Heart right ventricle (tissue), 16 donors: ENCODE results near the gene MBD3L2. TPM values are rescaled to one million over a fixed set of nuclear protein-coding genes. Genes with fewer than 3 reads are reported as not detected.

Experiments used
- ATAC-seq, 8 donors: fragments of 200-7000 bp; cut with Tn5 transposase; one replicate each; pipeline ENCODE4 v1.9.1; 2020; ENCODE audit warnings: mild to moderate bottlenecking in 8 of 8, moderate library complexity in 8 of 8, moderate number of reproducible peaks in 1 of 8
- DNase-seq, 2 donors: peaks; one replicate each; pipeline ENCODE4 v3.0.0-alpha.2; 2020
- H3K27ac ChIP-seq, 10 donors: fragments of 200-600 bp; sonication (generic) in 2 of 10; one replicate each; pipeline versions ENCODE4 v1.5.0 to v1.8.0; 2020 to 2022; ENCODE audit warnings: mild to moderate bottlenecking in 3 of 10
- H3K27me3 ChIP-seq, 7 donors: fragments of 200-600 bp; one replicate each; pipeline ENCODE4 v1.8.0; 2021 to 2022; ENCODE audit warnings: mild to moderate bottlenecking in 2 of 7
- H3K36me3 ChIP-seq, 9 donors: fragments of 200-600 bp; sonication (generic) in 1 of 9; one replicate each; pipeline versions ENCODE4 v1.5.0 to v1.8.0; 2020 to 2022; ENCODE audit warnings: mild to moderate bottlenecking in 2 of 9
- H3K4me1 ChIP-seq, 9 donors: fragments of 200-600 bp; sonication (generic) in 1 of 9; one replicate each; pipeline versions ENCODE4 v1.5.0 to v1.8.0; 2020 to 2022; ENCODE audit warnings: mild to moderate bottlenecking in 4 of 9
- H3K4me3 ChIP-seq, 10 donors: fragments of 200-600 bp; sonication (generic) in 2 of 10; one replicate each; pipeline versions ENCODE4 v1.5.0 to v1.8.0; 2020 to 2022; ENCODE audit warnings: mild to moderate bottlenecking in 7 of 10, moderate library complexity in 2 of 10
- H3K9me3 ChIP-seq, 11 donors: fragments of 200-600 bp in 10 of 11; sonication (generic) in 2 of 11; one replicate each; pipeline versions ENCODE4 v1.5.0 to v1.8.0; 2013 to 2022; ENCODE audit warnings: mild to moderate bottlenecking in 2 of 11, control low read depth in 1 of 11, moderate library complexity in 1 of 11
- CTCF ChIP-seq, 9 donors: fragments of 200-600 bp; sonication (generic) in 2 of 9; IDR thresholded peaks; one replicate each; pipeline versions ENCODE4 v1.5.0 to v1.8.0; 2021 to 2022; ENCODE audit warnings: antibody characterized with exemption in 9 of 9, mild to moderate bottlenecking in 5 of 9, moderate library complexity in 1 of 9
- WGBS, 2 donors: extraction: QIAGEN DNeasy Blood & Tissue Kit; methylation state at CpG; one replicate each; pipeline ENCODE4 v1.1.7; 2013; ENCODE audit warnings: inconsistent platforms in 1 of 2; 5-methylcytosine and 5-hydroxymethylcytosine counted together
- intact Hi-C, 10 donors: fragments of 100-400 bp; cut with DNase I; formaldehyde crosslinking; loops; one replicate each; pipeline versions ENCODE4 v1.11.1 to v1.14.2; 2022
- polyA plus RNA-seq, 2 donors: library from polyadenylated mRNA; stranded (reverse); fragments of 200-250 nt; gene quantifications; one replicate each; pipeline ENCODE4 v1.2.3, GENCODE V29; 2013
- total RNA-seq, 10 donors: library from RNA; stranded (reverse); fragmentation: NEBNext Ultra II Directional in 3 of 10; extraction: Animal tissue kit (Norgen Biotek cat#: 25700) in 3 of 10; gene quantifications; one replicate each; pipeline versions ENCODE4 v1.2.1 to v1.2.4, GENCODE V29; 2021 to 2023
- donor health status: Arrhythmogenic right ventricular cardiomyopathy.
- donor health status: ischemic (EF 13 %, LVEDD 7.1; RV severe dilation, severe dysfunction).
- donor health status: healthy with polysubstance abuse.
- donor health status: DM: no; HTN: yes; CAD: no.
- donor health status: DM: no; HTN: no; CAD: no.
- donor health status: ischemic (EF 25% LVEDD 6.9; RV normal size, moderate dysfunction).
- donor health status: ischemic (EF 25% LVEDD 5.7; RV mildly dilated, moderate dysfunction).
- donor health status: healthy.
- donor health status: DM: yes; HTN: yes; CAD: no.
- donor health status: Ischemic cardiomyopathy.
- donor health status: ischemic (EF 35%, LVEDD 5.7; RV mildly dilated, moderate dysfunction).
- donor health status: nonischemic (EF 11% LVEDD 7.7; RV severe dilation, severe dysfunction).
- donor health status: DM: yes; HTN: yes; CAD: no.
- donor health status: PGD.
- donor health status: ischemic (EF 29% LVEDD 5.4; RV normal size, mild dysfunction).
- donor health status: nonischemic (EF 23%, LVEDD 6.1; RV moderate dilation, normal function).

Gene MBD3L2
- total and polyA plus RNA-seq, 12 donors = not detected

- peaks cover 15 to 72% (median 66%) of the 10 kb centered on the region in 9 donors for H3K36me3 ChIP-seq
- TF ChIP-seq CTCF (IDR thresholded peaks at IDR 0.05) = no peak
- ATAC-seq = no peak
Observed at GRCh38 chr19:7072541-7072940, 23.4 kb downstream of the MBD3L2 start.

GRCh38 chr19:7074705-7075282 is 25.7 kb downstream of the MBD3L2 start:
- ATAC-seq = no peak
- peaks cover 0 to 15% (median 9%) of the 10 kb centered on the region in 9 donors for H3K4me1 ChIP-seq
- no peak overlapping the region for H3K27ac ChIP-seq
- no peak for TF ChIP-seq CTCF (IDR thresholded peaks at IDR 0.05)
- no peak for DNase-seq
- no peak overlapping the region for H3K4me3 ChIP-seq
- 98% methylated on average over 28 to 29 of the region's 29 CpGs for WGBS, 2 donors
- H3K36me3 ChIP-seq = peaks cover 27 to 94% (median 88%) of the 10 kb centered on the region in 9 donors
- intact Hi-C loops = no loop called here
- H3K9me3 ChIP-seq = peaks cover 2 to 51% (median 36%) of the 10 kb centered on the region in 11 donors
- no peaks in the 10 kb centered on the region for H3K27me3 ChIP-seq

More at GRCh38 chr19:7072541-7072940, 23.4 kb downstream of the MBD3L2 start:
- DNase-seq = no peak
- peaks cover 0 to 28% (median 14%) of the 10 kb centered on the region in 11 donors for H3K9me3 ChIP-seq
- H3K27ac ChIP-seq = no peak overlapping the region
- H3K27me3 ChIP-seq = no peaks in the 10 kb centered on the region
- WGBS, 2 donors = 94 to 96% methylated on average over 6 of the region's 6 CpGs
- H3K4me3 ChIP-seq = no peak overlapping the region
- intact Hi-C loops = no loop called here
- peaks cover 0 to 15% (median 10%) of the 10 kb centered on the region in 9 donors for H3K4me1 ChIP-seq

GRCh38 chr19:7076151-7076550 is 27.0 kb downstream of the MBD3L2 start:
- WGBS, 2 donors = 97% methylated on average over 6 of the region's 6 CpGs
- Histone ChIP-seq H3K36me3 (peaks cover 27 to 100% (median 95%) of the 10 kb centered on the region in 9 donors), H3K27me3 (no peaks in the 10 kb centered on the region), H3K27ac (no peak overlapping the region), H3K4me3 (no peak overlapping the region), H3K9me3 (peaks cover 7 to 64% (median 48%) of the 10 kb centered on the region in 11 donors), H3K4me1 (peaks cover 0 to 2% (median 0%) of the 10 kb centered on the region in 9 donors)
- DNase-seq (no peak), ATAC-seq (no peak)
- TF ChIP-seq CTCF (IDR thresholded peaks at IDR 0.05) = no peak
- intact Hi-C loops = no loop called here

GRCh38 chr19:7078008-7078407 is 28.9 kb downstream of the MBD3L2 start:
- H3K4me1 ChIP-seq = no peaks in the 10 kb centered on the region
- H3K9me3 ChIP-seq = peaks cover 15 to 83% (median 67%) of the 10 kb centered on the region in 11 donors
- DNase-seq = no peak
- no peak for TF ChIP-seq CTCF (IDR thresholded peaks at IDR 0.05)
- no peak for ATAC-seq
- no peaks in the 10 kb centered on the region for H3K27me3 ChIP-seq
- peaks cover 37 to 100% (median 96%) of the 10 kb centered on the region in 9 donors for H3K36me3 ChIP-seq
- no peak overlapping the region for H3K27ac ChIP-seq
- no peak overlapping the region for H3K4me3 ChIP-seq
- intact Hi-C loops = no loop called here
- 97 to 99% methylated on average over 2 of the region's 2 CpGs for WGBS, 2 donors
